ENCODE data around the gene HCN2. TPM values are rescaled to one million over a fixed set of nuclear protein-coding genes. Genes with fewer than 3 reads are reported as not detected.

The HCN2 gene
- under 1 TPM; 0.58 to 0.98 TPM for total RNA-seq

DNA sequence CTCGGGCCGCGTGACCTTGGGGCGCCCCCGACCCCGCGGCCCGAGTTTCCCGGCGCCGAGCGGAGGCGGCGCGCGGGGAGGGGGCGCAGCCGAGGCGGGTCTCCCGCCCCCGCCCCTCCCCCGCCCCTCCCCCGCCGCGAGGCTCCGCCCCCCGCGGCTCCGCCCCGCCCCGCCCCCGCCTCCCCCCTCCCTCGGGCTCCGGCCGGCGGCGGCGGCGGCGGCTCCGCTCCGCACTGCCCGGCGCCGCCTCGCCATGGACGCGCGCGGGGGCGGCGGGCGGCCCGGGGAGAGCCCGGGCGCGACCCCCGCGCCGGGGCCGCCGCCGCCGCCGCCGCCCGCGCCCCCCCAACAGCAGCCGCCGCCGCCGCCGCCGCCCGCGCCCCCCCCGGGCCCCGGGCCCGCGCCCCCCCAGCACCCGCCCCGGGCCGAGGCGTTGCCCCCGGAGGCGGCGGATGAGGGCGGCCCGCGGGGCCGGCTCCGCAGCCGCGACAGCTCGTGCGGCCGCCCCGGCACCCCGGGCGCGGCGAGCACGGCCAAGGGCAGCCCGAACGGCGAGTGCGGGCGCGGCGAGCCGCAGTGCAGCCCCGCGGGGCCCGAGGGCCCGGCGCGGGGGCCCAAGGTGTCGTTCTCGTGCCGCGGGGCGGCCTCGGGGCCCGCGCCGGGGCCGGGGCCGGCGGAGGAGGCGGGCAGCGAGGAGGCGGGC lies at the start of gene HCN2:
TSS of gene HCN2 (plus strand) at position 189 of the 703 bp plus-strand sequence. CDS start at position 254, 65 bp downstream.
- Mint-ChIP-seq H3K4me1 (no peaks in the 10 kb centered on the region), H3K27me3 (peaks cover 2% of the 10 kb centered on the region), H3K4me3 (peak within 1 kb of the TSS; percentile 13), H3K27ac (no peak within 1 kb of the TSS), H3K36me3 (ENCODE audit: low read depth) (no peaks in the 10 kb centered on the region), H3K9me3 (no peaks in the 10 kb centered on the region)
- peak; percentile 1 for ATAC-seq (replicated peaks)

DNA sequence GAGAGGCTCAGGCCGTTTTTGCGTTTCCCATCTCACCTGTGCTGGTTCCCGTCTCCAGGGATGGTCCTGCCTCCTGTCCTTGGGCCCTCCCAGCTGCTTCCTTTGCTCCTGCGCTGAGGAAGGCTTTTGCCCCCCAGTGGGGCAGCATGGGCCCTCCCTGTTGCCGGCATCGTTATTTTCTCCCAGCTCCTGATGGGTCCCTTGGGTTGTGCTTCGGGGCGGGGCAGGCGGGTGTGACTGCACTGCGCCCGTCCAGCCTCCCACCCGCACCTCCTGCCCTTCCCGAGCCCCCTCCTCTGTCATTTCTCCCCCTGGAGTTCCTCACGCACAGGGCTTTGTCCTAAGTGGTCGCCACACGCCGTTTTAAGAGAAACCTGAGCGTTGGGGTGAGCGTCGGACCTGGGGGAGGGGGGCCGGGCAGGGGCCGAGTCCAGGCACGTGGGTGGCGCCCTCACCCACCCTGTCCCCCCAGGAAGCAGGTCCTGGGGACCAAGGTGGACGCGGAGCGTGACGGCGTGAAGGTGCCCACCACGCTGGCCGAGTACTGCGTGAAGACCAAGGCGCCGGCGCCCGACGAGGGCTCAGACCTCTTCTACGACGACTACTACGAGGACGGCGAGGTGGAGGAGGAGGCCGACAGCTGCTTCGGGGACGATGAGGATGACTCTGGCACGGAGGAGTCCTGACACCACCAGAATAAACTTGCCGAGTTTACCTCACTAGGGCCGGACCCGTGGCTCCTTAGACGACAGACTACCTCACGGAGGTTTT lies 48.6 kb upstream of the HCN2 start:
- no peak overlapping the region for H3K4me3 Mint-ChIP-seq
- H3K4me1 Mint-ChIP-seq = peaks cover 9% of the 10 kb centered on the region
- H3K27me3 Mint-ChIP-seq = no peaks in the 10 kb centered on the region
- no peak overlapping the region for H3K27ac Mint-ChIP-seq
- peaks cover 21% of the 10 kb centered on the region for H3K36me3 Mint-ChIP-seq (ENCODE audit: low read depth)
- no peak for ATAC-seq (replicated peaks)
- H3K9me3 Mint-ChIP-seq = no peaks in the 10 kb centered on the region

DNA sequence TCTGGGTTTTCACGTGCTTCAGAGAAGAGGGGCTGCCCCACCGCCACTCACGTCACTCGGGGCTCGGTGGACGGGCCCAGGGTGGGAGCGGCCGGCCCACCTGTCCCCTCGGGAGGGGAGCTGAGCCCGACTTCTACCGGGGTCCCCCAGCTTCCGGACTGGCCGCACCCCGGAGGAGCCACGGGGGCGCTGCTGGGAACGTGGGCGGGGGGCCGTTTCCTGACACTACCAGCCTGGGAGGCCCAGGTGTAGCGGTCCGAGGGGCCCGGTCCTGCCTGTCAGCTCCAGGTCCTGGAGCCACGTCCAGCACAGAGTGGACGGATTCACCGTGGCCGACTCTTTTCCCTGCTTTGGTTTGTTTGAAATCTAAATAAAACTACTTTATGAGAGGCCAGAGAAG lies 48.0 kb upstream of the HCN2 start:
- Mint-ChIP-seq H3K36me3 (ENCODE audit: low read depth) (peaks cover 21% of the 10 kb centered on the region), H3K4me3 (no peak overlapping the region), H3K4me1 (peaks cover 9% of the 10 kb centered on the region), H3K27me3 (no peaks in the 10 kb centered on the region), H3K27ac (no peak overlapping the region), H3K9me3 (no peaks in the 10 kb centered on the region)
- no peak for ATAC-seq (replicated peaks)

DNA sequence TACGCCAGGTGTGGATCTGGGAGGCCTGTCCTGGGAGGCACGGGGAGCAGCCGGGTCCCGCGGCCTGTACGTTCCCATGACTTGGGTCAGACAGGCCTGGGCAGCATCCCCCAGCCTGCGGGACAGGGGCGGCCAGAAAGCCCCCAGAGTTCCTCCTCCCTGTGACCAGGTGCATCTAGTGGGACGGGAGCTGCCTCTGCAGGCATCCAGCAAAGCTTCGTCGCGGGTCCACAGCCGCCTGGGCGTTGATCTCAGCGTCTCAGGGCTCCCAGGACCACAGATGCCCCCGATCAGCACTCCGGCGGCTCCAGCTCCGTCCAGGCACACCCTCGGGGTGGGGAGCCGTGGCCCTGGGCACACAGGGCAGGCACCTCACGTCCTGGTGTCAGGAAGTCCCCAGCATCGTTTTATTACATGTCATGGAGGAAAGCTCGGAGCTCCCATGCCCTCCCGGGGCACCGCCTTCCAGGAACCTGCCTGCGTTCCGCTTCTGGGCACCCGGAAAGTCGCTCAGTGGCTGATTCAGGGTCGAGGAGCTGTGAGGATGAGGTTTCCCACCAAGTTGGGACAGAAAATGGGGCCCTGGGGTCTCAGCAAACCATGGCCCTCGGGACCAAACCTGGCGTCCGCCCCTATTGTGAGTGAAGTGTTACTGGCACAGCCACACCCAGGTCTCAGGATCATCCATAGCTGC lies 47.4 kb upstream of the HCN2 start:
- H3K27me3 Mint-ChIP-seq = no peaks in the 10 kb centered on the region
- H3K27ac Mint-ChIP-seq = no peak overlapping the region
- ATAC-seq (replicated peaks) = no peak
- no peak overlapping the region for H3K4me3 Mint-ChIP-seq
- H3K36me3 Mint-ChIP-seq (ENCODE audit: low read depth) = peaks cover 21% of the 10 kb centered on the region
- H3K9me3 Mint-ChIP-seq = no peaks in the 10 kb centered on the region
- peaks cover 9% of the 10 kb centered on the region for H3K4me1 Mint-ChIP-seq

DNA sequence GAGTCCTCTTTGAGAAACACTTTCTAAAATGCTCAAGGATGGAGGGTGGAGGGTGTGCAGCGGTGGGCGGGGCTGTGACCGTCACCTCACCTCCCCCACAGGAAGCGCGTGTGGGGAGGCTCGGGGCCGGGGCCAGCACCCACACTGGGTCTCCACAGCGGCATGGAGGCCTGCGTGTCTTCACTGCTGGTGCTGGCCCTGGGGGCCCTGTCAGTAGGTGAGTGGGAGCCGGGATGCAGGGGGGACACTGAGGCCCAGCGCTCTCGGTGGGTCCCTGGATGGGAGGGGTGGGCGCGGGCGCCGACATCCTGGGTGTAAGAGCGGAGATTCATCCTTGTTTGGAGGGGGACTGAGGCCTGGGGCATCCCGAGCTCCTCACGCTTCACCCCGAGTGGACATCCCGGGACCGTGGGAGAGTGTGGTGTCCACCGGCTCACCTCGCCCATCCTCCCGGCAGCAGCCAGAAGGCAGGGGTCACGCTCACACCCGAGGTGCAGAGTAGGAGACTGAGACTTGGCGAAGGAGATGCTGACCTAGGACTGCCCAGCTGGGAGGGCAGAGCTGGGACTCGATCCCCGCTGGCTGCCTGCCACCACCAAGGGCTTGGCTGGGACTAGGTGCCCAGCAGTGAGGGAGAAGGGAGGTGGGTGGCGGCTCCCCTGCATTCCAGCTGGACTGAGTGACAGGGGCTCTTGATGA lies 45.6 kb upstream of the HCN2 start, which contains the start of gene GZMM:
TSS of gene GZMM (plus strand) at position 144 of the 699 bp plus-strand sequence. CDS start at position 163, 19 bp downstream.
- Mint-ChIP-seq H3K27me3 (no peaks in the 10 kb centered on the region), H3K27ac (peak within 1 kb of the TSS; percentile 82), H3K4me3 (peak within 1 kb of the TSS; percentile 78), H3K9me3 (no peaks in the 10 kb centered on the region), H3K4me1 (peaks cover 5% of the 10 kb centered on the region), H3K36me3 (ENCODE audit: low read depth) (peaks cover 6% of the 10 kb centered on the region)
- ATAC-seq (replicated peaks) = peak; percentile 97

DNA sequence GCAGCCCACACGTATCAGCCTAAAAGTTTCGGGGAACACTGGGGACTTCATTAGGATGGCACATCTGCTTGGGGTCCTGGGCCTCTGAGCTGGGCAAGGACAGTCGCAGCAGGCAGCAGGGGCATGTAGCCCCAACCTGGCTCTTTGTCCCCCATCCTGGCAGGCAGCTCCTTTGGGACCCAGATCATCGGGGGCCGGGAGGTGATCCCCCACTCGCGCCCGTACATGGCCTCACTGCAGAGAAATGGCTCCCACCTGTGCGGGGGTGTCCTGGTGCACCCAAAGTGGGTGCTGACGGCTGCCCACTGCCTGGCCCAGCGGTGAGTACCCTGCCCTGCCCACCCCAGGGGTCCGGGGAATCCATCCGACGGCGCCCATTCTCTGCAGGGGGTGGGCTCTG lies 42.6 kb upstream of the HCN2 start:
- Mint-ChIP-seq H3K9me3 (no peaks in the 10 kb centered on the region), H3K27me3 (no peaks in the 10 kb centered on the region), H3K4me3 (no peak overlapping the region), H3K36me3 (ENCODE audit: low read depth) (no peaks in the 10 kb centered on the region), H3K27ac (no peak overlapping the region), H3K4me1 (peaks cover 5% of the 10 kb centered on the region)
- no peak for ATAC-seq (replicated peaks)

DNA sequence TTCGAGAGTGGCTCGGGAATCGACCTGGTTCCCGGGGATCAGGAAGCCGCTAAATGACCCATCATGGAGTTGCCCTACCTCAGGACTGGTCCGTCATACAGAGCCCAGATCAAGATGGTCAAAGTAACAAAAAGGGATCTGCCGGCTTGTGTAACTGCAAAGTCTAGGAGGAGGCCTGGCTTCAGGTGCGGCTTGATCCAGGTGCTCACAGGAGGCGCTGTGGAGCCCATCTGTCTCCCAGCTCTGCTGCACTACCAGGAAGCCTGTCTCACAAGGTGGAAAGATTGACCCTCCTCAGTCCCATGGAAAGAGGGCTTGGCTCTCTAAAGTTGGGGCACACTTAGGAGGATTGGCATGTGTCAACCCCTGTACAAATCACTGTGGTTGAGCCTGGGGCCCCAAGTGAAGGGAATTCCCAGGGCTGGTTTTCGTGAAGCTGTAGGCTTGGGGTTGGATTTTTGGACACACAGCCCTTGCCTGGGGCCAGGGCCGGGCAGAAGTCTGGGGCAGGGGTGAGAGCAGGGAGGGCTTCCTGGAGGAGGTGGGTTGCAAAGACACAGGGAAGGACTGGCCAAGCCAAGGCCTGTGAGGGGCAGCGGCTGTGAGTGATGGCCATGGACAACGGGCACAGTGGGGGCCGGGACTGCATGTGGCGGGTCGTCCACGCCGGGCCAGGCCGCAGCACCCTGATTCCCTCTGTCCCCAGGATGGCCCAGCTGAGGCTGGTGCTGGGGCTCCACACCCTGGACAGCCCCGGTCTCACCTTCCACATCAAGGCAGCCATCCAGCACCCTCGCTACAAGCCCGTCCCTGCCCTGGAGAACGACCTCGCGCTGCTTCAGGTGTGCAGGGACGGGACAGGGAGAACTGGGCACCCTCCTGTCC lies 41.6 kb upstream of the HCN2 start:
- Mint-ChIP-seq H3K36me3 (ENCODE audit: low read depth) (no peaks in the 10 kb centered on the region), H3K4me1 (peaks cover 5% of the 10 kb centered on the region), H3K4me3 (no peak overlapping the region), H3K27ac (no peak overlapping the region), H3K27me3 (no peaks in the 10 kb centered on the region), H3K9me3 (no peaks in the 10 kb centered on the region)
- ATAC-seq (replicated peaks) = no peak

DNA sequence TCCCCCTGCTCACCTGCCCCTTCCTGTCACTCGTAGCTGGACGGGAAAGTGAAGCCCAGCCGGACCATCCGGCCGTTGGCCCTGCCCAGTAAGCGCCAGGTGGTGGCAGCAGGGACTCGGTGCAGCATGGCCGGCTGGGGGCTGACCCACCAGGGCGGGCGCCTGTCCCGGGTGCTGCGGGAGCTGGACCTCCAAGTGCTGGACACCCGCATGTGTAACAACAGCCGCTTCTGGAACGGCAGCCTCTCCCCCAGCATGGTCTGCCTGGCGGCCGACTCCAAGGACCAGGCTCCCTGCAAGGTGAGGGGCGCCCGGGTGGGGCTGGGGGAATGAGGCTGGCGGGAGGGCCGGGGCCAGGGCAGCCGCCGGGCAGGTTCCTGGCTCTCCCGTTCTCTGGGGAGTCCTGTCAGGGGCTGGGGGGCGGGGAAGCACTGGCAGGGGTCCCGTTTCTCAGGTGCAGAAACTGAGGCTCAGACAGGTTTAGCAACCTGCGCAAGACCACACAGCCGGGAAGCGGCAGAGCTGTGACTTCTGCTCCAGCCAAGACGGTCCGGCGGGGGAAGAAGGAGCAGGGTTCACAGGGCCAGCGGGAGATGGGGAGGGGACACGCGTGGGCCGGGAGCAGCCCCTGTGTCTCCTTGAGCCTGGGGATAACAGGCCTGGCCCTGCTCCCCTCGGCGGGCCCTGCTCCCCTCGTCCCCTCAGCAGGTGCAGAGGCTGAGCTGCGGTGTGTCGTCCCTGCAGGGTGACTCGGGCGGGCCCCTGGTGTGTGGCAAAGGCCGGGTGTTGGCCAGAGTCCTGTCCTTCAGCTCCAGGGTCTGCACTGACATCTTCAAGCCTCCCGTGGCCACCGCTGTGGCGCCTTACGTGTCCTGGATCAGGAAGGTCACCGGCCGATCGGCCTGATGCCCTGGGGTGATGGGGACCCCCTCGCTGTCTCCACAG lies 40.5 kb upstream of the HCN2 start:
- Mint-ChIP-seq H3K9me3 (no peaks in the 10 kb centered on the region), H3K27me3 (no peaks in the 10 kb centered on the region), H3K36me3 (ENCODE audit: low read depth) (no peaks in the 10 kb centered on the region), H3K4me3 (no peak overlapping the region), H3K27ac (no peak overlapping the region), H3K4me1 (peaks cover 5% of the 10 kb centered on the region)
- ATAC-seq (replicated peaks) = no peak

DNA sequence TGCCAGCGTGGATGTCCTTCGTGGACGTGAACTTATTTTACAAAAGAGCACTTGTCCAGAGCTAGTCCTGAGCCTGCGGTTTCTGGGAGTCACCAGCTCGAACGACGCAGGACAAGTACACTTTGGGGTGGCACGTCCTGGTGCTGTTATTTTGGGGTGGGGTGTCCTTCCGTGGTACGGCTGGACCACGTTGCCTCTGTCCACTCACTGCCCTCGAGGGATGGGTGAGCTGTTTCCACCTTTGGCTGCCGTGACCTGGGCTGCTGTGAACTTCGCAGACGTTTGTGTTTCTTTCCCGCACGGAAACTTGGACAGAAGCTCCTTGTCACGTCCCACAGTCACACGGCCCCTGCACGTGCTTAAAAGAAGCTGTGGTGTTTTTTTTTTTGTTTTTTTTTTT lies 34.9 kb upstream of the HCN2 start:
- Mint-ChIP-seq H3K27me3 (no peaks in the 10 kb centered on the region), H3K27ac (no peak overlapping the region), H3K9me3 (no peaks in the 10 kb centered on the region), H3K4me3 (no peak overlapping the region), H3K4me1 (no peaks in the 10 kb centered on the region), H3K36me3 (ENCODE audit: low read depth) (no peaks in the 10 kb centered on the region)
- no peak for ATAC-seq (replicated peaks)

DNA sequence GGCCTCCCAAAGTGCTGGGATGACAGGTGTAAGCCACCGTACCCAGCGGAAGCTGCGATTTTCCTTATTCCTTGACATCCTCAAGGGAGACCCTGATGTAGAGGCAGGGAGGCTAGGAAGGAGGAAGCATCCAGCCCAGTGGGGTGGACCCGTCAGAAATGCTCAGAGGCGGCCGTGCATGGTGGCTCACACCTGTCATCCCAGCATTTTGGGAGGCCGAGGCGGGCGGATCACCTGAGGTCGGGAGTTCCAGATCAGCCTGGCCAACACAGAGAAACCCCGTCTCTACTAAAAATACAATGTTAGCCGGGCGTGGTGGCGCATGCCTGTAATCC lies 34.2 kb upstream of the HCN2 start:
- ATAC-seq (replicated peaks) = no peak
- Mint-ChIP-seq H3K27me3 (no peaks in the 10 kb centered on the region), H3K27ac (no peak overlapping the region), H3K4me1 (no peaks in the 10 kb centered on the region), H3K36me3 (ENCODE audit: low read depth) (no peaks in the 10 kb centered on the region), H3K9me3 (no peaks in the 10 kb centered on the region), H3K4me3 (no peak overlapping the region)

DNA sequence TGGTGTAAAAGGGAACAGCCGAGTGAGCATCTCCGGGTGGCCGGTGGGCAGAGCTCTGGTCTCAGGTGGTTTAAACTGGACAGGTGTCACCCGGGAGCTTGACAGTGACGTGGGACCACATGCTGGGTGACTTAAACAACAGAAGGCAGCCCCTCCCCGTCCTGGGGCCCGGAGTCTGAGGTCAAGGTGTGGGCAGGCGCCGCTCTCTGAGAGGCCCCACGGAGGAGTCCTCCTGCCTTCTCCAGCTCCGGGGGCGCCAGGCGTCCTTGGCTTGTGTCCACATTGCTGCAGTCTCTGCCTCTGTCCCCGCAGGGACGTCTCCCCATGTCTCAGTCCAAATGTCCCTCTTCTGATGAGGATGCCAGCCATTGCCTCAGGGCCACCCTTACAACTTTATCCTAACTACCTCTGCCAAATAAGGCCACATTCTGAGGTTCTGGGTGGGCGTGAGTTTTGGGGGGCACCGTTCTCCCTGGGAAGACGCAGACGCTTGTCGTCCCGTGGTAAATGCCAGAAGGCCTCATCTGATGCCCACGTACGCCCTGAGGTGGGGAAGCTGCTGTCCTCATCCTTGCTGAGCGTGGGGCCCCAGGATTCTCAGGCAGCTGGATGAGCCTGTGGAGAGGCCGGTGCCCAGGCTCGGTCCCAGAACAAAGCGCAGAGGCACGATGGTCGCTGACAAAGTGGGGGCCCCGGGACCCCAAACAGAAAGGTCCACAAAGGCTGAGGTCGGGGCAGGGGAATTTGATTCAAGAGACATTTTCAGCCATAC lies 32.9 kb upstream of the HCN2 start:
- no peak overlapping the region for H3K27ac Mint-ChIP-seq
- ATAC-seq (replicated peaks) = no peak

DNA sequence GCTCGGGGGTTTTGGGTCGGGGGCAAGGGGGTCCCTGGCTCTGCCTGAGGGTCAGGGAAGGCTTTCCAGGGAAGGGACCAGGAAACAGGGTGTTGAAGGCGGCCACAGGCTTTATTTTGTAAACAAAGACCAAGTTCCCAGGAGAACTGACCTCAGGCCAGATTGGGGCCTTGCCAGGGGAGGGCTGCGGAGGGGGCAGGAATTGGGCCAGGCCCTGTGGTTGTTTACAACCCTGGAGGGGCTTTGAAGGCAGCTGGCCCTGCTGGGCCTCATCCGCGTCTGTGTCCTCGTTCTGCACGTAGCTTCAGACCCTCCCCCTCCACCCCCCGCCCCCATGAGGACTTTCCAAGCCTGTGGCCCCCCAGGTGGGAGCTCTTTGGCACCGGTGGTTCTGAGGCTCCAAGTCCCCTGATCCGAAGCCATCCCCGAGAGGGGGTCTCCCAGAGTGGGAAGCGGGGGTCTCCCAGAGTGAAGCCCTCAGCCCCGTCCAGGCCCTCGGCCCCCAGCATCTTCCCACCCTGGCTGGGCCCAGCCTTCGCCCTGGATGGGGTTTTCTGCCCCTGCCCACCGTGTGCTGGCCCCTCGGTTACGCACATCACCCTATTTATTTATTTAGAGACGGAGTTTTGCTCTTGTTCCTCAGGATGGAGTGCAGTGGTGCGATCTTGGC lies 30.8 kb upstream of the HCN2 start:
- Mint-ChIP-seq H3K36me3 (ENCODE audit: low read depth) (no peaks in the 10 kb centered on the region), H3K27ac (no peak overlapping the region), H3K4me3 (no peak overlapping the region), H3K9me3 (no peaks in the 10 kb centered on the region), H3K27me3 (no peaks in the 10 kb centered on the region), H3K4me1 (no peaks in the 10 kb centered on the region)
- ATAC-seq (replicated peaks) = no peak

More for the DNA sequence above, 32.9 kb upstream of the HCN2 start:
- Mint-ChIP-seq H3K4me1 (no peaks in the 10 kb centered on the region), H3K27me3 (no peaks in the 10 kb centered on the region), H3K4me3 (no peak overlapping the region), H3K9me3 (no peaks in the 10 kb centered on the region), H3K36me3 (ENCODE audit: low read depth) (no peaks in the 10 kb centered on the region)

All from activated T-helper 17 cell treated with anti-CD3 and anti-CD28 coated beads, Interleukin-2, amount 50 U/mL, for 72 hours (primary cell).